GM21825 (cell line): ENCODE data around the gene MYO5A.
"Not testable (repeated sequence)": the region's sequence is repeated elsewhere in the genome, so short reads cannot be mapped to it uniquely, and the experiment has no call there.

Experiments used
- ATAC-seq: cut with Tn5 transposase; IDR thresholded peaks from one replicate; pipeline ENCODE4 v1.9.1; 2021; ENCODE audit warnings: mild to moderate bottlenecking, moderate library complexity; ENCODE audit not compliant: unreplicated experiment

Gene MYO5A

GRCh38 chr15:52295421-52296001 lies 233.2 kb downstream of the MYO5A start, which contains the start of gene MYO5C:
Gene MYO5C, minus strand, starts transcription at chr15:52295804. Its CDS starts 168 bp downstream, at chr15:52295636.
- no peak for ATAC-seq

GRCh38 chr15:52294881-52295420 lies 233.7 kb downstream of the MYO5A start:
- no peak for ATAC-seq

DNA sequence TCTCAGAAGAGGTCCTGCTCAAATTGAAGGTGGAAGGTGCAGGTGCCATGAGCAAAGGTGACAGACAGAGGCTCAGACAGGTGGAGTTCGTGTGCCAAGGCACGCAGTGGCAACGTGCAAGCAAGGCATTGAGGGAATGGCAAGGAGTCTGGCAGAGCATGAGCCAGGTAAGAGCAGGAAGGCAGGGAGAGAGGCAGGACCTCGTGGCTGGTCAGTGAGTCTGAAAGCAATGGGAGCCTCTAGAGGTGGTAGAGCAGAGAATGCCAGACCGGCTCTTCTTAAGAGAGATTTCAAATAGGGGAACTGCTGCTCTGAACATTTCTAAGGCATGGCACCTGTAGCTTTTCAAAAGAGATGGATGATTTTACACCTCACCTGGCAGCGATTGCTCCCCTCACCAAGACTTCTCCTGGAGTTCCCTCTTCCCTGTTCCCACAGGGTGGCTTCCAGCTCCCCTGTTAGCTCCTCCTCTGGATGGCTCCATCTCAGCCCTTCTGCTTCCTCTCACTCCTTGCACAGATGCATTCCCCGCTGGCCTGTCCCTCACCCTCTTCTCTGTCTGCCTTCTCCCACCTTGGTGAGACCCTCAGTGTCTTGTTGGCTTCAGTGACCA lies 235.8 kb downstream of the MYO5A start:
- ATAC-seq: no peak

DNA sequence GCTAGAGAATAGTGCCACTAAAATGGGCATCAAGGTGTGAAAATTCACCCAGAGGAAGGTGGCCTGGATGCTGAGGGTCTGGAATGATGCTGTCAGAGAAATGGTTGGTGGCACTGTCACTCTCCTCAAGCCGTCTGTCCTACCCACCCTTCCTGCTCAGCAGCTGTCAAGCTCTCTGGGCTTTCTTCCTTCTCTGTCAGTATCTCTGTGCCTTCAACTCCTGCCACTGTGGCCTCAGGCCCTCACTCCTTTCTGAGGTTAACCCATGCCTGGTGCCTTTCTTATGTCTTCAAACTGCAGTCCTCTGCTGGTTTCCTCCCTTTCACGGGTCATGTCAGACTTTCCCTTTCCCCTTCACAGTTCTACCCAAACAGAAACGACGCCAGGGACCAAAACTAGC lies 237.5 kb downstream of the MYO5A start:
- ATAC-seq: peak; percentile 45

- ATAC-seq: no peak
Measured at GRCh38 chr15:52290800-52291199, 237.9 kb downstream of the MYO5A start.

DNA sequence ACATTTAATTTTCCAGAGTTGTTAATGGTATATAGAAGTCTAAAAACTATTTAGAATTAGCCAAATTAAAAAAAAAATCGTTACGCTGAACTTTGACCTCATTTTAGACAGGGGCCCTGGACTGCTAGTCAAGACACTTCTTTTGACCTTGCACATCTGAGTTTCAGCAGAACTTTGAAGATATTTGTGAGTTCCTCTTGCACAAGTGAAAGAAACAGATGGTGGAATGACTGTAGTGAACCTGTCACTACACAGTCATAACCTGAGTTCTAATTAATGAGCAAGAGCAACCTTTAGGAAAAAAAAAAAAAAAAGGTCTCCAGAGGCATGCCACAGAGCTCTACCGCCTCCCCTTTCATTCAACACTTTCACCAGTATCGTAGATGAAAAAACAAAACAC lies 238.4 kb downstream of the MYO5A start:
- ATAC-seq: no peak

- ATAC-seq: no peak
Measured at GRCh38 chr15:52289629-52290081, 239.0 kb downstream of the MYO5A start.

GRCh38 chr15:52288986-52289385 lies 239.7 kb downstream of the MYO5A start:
- no peak for ATAC-seq

- ATAC-seq: no peak
Measured at GRCh38 chr15:52288051-52288942, 240.4 kb downstream of the MYO5A start.

DNA sequence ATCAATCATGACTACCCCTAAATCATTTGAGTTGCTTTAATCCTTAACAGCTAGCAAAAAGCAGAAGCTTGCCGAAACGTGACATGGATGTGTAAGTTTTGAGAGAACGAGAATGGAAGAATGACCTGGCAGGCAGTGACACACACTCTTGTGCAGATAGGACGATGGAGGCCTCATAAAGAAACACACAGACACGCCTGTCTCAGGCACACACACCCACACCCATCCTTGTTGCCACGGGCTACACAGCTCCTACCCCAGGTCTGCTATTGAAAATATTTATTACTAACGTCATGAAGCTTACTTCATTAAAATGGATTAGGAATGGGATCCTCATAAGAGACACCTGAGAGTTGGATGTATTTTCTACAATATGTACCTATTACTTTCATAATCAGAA lies 241.6 kb downstream of the MYO5A start:
- ATAC-seq: no peak

DNA sequence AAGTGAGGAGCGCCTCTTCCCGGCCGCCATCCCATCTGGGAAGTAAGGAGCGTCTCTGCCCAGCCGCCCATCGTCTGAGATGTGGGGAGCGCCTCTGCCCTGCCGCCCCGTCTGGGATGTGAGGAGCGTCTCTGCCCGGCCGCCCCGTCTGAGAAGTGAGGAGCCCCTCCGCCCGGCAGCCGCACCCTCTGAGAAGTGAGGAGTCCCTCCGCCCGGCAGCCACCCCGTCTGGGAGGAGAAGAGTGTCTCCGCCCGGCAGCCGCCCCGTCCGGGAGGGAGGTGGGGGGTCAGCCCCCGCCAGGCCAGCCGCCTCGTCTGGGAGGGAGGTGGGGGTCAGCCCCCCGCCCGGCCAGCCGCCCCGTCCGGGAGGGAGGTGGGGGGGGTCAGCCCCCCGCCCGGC lies 242.7 kb downstream of the MYO5A start:
- not testable (repeated sequence) for ATAC-seq

GRCh38 chr15:52284164-52284563 lies 244.5 kb downstream of the MYO5A start:
- no peak for ATAC-seq

DNA sequence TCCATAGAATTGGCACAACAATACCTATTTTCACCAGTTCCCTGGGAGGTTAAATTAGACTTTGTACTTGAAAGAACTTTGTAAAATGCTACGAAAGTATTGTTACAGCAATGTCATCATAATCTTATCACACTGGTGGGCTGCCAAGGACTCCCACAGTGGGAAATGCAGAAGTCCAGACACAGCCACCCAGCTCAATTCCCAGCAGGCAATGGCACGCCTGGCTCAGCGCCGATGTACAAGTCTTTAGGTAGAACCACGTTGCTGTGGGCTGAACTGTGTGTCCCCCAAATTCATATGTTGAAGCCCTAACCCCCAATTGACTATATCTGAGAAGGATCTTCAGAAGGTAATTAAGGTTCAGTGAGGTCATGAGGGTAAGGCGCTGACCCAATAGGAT lies 245.4 kb downstream of the MYO5A start:
- ATAC-seq: no peak

DNA sequence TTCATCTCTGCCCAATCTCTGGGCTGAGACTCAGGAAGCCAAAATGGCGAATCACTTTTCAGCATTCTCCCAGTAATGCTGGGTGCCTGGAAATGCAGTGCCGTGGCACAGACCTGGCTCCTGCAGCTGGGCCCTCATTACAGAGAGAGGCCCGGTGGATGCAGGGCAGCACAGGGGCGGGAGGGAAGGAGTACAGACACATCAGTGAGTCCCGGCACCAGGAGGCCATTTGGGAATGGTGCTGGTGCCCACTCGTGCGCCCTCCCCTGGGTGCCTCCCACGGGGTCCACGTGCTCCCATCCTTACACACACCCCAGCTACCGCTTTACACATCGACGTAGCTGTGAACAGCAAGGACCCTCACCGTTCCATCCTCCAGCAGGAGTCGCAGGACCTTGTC lies 246.3 kb downstream of the MYO5A start:
- ATAC-seq: no peak

GRCh38 chr15:52281085-52282035 lies 247.3 kb downstream of the MYO5A start:
- ATAC-seq: no peak

GRCh38 chr15:52280326-52281084 lies 248.2 kb downstream of the MYO5A start:
- ATAC-seq: no peak

DNA sequence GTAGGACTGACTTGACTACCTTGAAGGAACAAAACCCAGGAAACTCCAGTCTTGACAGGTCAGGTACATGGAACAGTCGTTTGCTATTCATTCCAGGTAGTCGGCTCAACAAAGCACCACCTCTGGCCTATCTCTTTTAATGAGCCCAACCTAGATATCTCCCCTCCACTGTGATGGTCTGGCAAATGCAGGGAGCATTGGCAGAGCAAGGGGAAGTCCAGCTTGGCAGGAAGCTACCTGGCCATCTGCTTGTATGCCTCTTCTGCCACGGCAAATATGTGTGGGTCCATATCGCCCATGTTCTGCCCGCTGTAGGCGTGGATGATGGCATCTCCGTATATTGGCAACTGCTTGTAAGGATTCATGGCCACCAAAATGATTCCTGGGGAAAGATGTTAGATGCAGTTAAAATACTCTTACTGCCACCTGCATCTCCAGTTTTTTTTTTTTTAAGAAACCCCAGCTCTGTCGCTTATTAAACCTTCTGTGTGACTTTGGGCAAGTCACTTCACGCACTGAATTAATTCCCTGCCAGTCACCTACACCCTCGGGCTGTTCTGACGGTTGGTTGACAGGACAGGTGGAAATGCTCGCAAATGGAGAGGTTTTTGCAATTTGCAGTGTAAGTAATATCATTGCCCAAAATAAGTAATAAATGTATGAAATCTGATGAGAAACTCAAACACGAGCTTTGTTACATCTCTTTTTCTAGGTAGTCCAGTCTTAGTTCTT lies 249.9 kb downstream of the MYO5A start:
- ATAC-seq: no peak

DNA sequence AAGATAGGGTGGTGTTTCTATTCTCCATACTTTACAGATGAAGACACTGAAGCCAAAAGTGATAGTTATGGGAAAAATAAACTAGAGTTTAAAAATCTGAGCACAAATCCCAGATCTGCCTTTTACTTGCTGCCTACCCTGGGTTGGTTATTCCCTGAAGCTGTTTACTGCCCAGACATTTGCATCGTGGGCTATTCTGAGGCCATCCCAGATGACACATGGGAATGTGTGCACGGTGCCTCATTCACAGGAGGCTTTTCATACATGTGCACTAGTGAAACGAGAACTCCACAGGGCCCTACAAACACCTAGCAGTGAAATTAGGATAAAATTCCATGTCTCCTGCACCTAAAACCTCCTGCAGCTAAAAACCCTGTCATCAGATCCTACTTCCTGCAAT lies 250.5 kb downstream of the MYO5A start:
- no peak for ATAC-seq

DNA sequence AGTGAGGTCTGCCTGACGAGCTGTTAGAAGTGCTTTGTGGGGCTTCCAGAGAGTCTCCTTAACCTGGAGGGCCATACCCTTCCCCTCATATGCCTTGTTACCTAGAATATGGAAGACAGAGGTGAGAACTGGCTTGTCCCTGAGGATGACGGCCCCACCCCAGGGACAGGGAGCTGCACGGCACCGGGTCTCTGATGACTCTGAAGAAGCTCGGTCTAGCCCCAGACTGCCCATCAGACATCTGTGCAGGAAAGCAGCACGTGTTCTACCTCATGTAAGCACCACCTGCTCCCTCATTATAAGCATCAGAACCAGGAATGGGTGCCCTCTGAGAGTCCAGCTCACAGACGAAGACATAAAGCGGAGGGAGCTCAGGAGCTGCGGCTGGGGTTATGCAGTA lies 251.1 kb downstream of the MYO5A start:
- ATAC-seq: no peak
